HG03097 (cell line): ENCODE results near the gene TMC6.
"Not testable (repeated sequence)": the region's sequence is repeated elsewhere in the genome, so short reads cannot be mapped to it uniquely, and the experiment has no call there.

ENCODE experiments used
- ATAC-seq: cut with Tn5 transposase; IDR thresholded peaks from one replicate; pipeline ENCODE4 v1.9.1; 2021; ENCODE audit not compliant: unreplicated experiment, low FRiP score

Gene TMC6

GRCh38 chr17:78159575-78160158 is 31.1 kb upstream of the TMC6 start:
- no peak for ATAC-seq

DNA sequence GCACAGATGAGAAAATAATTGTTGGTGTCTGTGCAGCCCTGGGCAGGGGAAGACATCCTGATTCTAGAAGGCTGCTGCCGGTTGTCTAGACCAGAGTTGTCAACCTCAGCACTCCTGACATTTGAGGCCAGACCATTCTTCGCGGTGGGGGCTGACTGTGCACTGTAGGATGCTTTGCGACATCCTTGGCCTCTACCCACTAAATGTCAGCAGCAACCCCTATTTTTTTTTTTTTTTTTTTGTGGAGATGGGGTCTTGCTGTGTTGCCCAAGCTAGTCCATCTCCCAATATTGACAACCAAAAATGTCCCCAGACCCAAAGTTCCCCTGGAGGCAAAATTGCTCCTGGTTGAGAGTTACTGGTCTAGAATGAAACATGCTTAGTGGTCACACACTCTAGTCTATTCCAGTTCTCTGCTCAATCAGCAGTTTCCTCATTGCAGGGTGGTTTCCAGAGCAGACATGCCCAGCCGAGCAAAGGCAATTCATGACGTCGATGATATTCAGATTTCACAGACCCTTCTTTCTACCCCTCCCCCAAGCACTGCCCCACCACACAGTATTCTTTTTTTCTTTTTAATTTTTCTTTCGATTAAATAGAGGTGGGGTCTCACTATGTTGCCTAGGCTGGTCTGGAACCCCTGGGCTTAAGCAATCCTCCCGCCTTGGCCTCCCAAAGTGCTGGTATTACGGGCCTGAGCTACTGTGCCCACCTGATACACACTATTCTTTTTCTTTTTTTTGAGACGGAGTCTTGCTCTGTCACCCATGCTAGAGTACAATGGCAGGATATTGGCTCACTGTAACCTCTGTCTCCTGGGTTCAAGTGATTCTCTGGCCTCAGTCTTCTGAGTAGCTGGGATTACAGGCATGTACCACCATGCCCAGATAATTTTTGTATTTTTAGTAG is 26.6 kb upstream of the TMC6 start:
- ATAC-seq, result peak; percentile 51

- no peak for ATAC-seq
Measured at GRCh38 chr17:78151514-78152008, 23.0 kb upstream of the TMC6 start.

GRCh38 chr17:78148286-78149016 is 19.9 kb upstream of the TMC6 start:
- no peak for ATAC-seq

DNA sequence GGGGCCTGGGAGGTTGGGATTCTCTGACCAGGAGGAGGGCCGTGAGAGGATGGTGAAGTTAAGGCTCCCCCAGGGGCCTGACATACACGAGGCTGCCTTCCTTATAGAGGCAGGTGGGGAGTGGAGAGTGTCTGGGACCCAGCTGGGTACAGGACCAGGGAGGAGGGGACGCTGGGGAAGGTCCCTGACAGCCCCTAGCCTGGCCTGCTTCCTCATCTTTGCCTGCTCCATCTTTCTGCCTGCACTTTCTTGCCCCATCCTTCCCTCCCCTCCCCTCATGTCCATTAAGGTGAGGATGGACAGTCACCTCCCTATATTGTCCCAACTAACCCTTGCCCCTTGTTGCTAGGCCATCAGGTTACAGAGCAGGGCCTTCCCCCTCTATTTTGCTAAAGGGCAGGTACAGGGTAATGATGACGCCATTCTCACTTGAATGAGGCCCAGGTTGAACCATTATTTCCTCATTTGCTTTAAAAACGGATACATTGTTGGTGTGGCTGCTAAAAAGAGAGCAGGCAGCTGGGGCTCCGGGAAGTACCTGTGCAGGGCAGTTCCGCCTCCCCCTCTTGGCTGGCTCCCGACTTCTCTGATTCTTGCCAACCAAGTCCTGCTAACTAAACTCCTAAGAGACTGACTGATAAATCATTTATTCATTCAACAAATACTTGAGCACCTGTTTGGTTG is 18.9 kb upstream of the TMC6 start:
- ATAC-seq, result no peak

DNA sequence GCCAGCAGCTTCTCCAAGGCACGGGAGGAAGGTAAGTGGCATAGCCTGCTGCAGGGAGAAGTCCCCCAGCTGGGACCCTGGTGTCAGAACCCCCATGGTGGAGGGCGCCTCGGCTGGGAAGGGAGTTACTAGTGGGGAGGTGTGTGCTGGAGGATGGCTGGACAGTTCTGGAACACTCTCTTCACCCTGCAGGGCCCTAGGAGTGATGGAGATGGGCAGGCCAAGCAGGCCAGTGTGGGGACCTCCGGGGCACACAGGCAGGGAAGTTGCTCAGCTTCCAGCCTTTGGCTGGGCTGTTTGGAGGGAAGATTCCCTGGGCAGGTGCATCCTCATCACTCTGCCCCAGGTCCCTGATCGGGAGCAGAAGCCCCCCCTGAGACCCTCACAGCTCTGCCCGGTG is 18.3 kb upstream of the TMC6 start:
- ATAC-seq, result no peak

DNA sequence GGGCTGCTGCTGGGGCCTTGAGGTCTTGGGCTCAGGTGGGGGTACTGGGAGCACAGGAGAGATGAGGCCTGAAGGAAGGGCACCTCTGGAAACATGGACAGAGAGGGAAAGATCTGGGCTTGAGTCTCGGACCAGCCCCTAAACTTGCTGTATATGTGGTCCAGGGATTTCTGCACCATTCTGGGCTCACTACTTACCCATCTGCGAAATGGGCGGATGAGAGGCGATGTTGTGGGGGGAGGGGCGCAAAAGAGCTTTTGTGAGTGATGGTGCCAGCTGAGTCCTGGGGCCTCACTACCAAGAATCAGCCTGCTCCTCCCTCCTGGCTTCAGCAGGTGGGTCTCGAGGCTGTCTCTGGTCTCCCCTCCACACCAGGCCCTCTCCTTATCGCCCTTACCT is 17.9 kb upstream of the TMC6 start:
- ATAC-seq, result no peak

- ATAC-seq, result no peak
Measured at GRCh38 chr17:78144736-78145641, 16.4 kb upstream of the TMC6 start.

DNA sequence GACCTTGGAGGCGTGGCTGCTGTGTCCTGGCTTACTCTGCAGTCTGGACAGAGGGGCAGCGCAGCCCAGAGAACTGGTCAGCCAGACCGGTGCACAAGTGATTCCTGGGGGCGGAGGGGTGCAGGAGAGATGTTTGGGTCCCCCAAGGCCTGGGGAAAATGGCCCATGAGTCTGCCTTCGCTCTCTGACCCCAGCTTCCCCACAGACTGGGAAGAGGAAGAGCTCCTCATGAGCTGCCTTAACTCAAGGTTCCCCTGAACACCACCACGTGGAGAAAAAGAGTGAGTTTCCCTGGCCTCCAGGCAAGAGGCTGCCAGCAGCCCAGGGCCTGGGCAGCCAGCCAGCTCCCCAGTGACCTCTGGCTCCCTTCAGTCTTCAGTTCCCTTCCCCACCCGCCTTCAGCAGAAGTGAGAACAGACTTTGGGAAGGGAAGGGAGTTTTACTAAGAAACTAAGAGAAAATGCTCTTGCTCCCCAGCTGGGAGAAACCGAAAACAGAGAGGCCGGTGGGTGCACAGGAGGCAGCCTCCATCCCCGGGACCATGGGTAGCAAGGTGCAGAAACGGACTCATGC is 15.7 kb upstream of the TMC6 start:
- ATAC-seq, result no peak

DNA sequence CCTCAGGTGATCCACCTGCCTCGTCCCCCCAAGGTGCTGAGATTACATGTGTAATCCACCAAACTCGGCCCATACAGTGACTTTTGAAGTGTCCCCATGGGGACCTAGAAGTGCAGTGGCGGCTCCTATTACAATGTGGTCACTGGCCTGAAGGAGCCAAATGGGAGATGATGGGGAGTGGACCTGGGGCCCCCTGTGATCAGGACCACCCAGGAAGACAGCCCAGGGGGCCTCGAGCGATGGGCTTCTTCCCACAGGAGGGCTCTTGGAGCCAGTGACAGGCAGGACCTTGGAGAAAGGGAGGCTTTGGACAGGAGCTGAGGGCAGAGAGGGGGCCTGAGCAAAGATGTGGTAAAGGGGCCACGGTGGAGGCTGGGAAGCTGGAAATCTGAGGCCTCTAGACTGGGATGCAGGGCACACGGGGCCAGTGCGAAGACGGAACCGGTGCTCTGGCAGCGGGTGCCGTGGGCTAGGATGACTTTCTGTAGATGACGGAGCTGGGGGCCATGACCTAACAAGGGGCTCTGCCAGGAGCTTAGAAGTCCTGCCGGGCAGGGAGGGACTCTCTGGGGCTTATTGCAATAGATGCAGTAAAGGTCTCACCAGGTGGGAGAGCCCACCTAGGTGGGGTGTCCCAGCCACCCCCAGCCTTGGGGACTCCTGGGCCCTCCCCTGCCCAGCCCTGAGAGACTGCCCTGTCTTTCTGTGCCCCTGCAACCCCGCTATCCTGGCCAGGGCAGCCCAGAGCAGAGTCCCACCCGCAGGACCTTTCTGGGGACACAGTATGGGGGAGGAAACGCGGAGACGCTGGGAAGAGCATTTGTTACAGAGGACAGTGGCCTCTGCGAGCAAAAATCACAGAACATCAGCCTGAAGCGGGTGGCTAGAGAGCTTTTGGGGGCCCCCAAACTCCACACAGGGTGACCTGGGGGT is 14.9 kb upstream of the TMC6 start:
- ATAC-seq, result no peak

DNA sequence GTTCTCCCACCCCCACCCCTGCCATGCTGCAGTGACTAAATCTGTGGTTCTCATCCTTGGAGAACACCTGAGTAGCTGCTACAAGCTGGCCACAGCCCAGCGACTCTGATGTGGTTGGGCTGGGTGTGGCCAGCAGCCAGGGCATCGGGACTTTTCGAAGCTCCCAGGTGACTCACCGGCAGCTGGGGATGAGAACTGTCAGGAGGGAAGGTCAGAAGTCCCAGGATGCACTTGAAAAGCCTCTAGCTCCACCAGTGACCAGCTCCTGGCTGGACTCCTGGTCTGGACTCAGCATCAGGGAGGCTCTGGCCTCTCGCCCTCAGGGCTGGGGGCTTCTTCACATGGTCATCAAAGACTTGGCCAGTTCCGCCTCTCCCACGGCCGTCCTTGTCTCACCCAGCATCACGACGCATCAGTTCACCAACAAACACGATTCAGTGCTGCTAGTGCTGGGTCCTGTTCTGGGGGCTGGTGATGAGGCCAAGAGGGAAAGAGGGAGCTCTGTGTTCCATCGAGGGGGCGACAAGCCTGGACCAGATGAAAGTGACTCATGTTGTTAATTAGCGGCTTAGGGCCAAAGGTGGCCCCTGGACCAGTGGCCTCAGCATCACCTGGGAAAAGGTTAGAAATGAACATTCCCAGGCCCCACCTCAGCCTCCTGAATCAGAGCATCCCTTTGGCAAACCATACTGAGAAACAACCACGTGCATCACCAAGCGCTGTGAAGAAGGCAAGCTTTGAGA is 13.7 kb upstream of the TMC6 start:
- no peak for ATAC-seq

DNA sequence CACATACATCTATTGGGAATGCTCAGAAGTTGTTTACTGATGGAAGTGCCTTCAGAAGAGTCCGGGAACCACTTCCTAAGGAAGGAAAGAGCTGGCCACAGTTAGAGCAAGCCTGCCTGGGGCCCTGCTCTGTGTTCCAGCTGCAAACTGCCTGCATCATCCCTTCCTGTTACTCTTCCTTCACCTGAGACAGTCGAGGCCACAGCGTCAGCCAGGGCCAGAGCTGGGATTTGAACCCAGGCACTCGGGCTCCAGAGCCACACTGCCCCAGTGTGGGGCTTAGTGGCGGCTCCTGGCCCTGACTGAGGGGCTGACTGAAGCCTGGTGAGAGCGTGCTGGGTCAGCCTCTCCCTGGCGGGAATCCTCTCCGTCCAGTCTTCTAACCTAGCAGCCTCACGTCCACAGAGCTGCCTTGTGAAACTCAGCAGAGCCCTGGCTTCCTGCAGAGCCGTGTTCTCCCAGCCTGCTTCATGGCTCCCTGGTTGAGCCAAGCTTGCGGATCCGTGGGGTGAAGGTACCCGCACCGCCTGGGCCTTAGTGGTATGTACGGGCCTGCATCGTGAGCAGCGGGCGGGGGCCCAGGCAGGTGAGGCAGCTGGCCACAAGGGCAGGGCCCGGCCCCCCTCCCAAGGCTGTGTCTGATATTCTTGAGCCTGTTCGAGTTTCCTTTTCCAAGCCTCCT is 13.0 kb upstream of the TMC6 start:
- no peak for ATAC-seq

DNA sequence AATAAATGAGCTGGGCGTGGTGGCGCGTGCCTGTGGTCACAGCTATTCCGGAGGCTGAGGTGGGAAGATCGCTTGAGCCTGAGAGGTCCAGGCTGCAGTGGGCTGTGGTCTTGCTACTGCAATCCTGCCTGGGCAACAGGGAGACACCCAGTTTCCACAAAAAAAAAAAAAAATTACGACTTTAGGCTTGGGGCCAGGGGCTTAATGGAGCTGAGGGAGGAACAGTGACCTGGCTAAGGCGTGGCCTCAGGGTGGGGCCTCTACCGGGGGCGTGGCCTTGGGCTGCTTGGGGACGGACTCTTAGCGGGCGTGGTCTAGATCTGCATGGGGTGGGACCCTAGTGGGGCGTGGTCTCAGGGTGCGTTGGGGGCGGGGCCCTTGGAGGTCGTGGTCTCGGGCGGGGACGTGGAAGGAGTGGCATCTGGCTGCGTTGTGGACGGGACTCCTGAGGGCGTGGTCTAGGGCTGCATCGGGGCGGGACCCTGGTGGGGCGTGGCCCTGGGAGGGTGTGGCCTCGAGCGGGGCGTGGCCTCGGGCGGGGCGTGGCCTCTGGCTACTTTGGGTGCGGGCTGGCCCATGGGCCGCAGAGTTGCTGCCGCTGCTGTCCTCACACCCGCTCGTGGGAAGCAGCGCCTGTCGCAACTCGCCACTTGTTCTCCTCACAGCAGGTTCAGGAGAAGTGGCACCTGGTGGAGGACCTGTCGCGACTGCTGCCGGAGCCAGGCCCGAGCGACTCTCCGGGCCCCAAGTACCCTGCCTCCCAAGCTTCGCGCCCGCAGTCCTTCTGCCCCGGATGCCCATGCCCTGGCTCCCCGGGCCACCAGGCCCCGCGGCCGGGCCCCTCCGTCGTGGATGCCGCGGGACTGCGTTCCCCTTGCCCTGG is 11.9 kb upstream of the TMC6 start:
- ATAC-seq, result peak; percentile 78

GRCh38 chr17:78139861-78140168 is 11.3 kb upstream of the TMC6 start:
- ATAC-seq, result not testable (repeated sequence)

DNA sequence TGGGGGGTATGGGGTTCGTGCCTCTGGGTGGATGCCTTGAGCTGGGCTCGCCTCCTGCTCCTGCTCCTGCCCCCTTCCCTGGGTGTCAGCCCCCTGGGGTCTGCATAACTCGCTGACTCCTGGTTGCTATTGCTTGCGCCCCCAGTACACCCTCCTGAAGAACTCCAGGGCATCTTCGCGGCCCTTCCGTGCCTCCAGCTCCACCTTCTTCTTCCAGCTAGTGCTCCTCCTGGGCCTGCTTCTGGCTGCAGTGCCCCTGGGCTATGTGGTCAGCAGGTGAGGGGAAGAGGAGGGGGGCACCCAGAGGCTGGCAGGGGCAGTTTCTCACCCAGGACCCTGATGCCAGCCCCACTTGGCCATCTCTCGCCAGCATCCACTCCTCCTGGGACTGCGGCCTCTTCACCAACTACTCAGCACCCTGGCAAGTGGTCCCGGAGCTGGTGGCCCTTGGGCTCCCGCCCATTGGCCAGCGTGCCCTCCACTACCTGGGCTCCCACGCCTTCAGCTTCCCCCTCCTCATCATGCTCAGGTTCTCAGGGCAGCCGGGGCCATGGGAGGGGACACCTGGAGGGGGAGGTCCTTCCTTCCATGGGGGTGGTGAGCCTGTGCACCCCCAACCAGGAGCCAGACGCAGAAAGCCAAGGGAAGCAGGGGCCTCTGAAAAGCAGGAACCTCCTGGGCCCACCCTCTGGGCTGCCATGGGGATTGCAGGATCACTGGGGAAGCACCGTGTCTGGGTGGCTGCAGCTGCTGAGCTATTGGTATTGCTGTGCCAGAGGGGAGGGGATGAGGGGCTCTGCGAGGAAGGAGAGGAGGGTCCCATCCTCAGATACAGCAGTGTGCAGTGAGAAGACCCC is 9.9 kb upstream of the TMC6 start:
- ATAC-seq, result no peak
